Measurements from ENCODE around the gene KRT35.

KRT35 gene

DNA sequence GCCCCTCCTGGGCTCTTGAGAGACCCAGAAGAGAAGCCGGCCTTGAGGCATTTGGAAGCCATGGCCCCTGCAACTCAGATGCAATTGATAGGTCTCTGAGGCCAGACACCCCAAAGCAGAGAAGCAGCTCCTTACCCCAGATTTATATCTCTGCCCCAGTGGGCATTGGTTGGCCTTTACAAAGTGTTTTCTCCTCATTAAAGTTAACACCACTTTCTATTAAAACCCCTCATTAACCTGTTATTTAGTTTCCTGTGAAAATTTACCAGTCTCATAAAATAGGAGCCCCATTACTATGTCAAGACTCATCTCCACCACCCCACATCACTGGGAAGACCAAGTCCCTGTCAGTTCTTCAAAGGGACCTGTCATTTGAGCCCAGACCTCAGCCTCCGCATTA lies at the start of gene KRT35:
KRT35 (minus strand) TSS at position 116 of the 400 bp plus-strand sequence; CDS start at position 62, 54 bp downstream.
- DNase-seq, result no peak

DNA sequence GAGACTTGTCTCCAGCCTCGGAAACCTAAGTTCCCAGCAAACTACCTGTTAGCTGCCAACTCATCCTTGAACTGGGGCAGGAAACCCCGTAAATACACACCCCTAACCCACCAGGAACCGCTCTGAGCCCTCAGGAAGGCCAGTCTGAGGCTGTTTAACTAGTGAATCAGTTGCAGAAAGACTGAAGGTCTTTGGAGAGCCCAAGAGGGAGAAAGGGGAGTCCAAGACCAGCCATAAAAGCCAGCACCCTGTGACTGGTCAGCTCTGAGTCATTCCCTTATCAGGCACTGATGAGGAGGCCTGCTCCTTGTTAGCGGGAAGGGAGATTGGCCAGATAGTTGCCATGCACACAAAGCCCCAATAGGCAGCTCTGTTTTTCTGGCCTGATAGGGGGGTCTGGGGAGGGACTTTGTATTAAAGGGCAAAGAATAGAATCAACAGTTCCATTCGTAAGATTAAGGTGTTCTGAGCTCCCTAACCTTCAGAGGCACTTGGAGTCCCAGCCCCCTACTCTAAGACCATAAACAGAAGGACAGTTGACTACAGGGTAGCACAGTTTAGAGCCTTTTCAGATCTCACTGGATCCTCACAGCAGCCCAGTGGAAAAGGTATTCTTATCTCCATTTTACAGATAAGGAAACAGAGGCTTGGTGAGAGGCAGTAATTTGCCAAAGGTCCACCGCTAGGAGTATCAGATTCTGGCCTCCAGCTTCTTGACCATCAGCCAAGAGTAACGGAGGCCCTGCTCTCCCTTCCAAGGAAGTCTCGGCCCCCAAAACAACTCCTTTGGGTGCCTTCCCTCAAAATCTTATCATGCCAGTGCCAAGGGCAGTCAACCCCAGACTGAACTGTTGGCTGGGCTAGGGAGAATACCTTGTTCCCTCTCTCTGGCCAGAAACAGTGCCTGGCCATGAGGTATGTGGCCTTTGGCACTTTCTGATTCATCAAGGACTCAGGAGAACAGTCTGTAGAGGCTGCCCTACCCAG lies 49.4 kb upstream of the KRT35 start:
- no peak for DNase-seq

DNA sequence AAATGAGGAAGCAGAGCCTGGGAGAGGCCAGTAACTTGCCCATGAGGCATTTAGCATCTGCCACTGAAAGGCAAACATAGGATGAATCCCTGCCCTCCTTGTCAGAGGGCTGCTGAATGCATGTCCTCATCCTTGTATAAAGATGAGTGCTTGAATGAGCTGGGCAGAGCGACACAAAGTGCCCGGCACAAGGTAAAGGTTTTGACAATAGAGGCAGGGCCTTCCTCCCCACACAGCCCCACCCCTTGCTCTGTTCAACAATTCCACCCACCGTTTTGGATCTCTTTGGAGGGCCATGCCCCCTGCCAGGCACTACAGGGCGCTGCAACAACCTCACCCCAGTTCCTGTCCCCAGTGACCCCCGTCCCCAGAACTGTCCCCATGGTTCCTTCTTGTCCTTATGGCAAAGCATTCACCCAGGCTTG lies 48.6 kb upstream of the KRT35 start:
- peak; percentile 73 for DNase-seq

DNA sequence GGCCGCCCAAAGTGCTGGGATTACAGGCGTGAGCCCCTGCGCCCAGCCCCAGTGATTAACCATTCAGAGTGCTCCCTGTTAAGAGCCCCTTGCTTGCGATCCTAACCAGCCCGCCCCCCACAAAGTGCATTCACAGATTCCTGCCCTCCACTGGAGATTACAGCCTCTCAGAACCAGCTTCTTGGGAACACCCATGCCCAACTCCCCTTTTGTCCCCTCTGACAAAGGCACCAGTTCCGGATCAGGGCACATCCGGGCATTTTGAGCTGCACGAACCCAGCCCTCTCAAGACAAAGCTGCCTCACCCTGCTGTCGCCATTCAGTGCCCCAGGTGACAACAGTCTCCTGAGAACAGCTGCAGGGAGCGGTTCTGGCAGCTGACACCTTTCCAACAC lies 48.0 kb upstream of the KRT35 start:
- peak; percentile 83 for DNase-seq

DNA sequence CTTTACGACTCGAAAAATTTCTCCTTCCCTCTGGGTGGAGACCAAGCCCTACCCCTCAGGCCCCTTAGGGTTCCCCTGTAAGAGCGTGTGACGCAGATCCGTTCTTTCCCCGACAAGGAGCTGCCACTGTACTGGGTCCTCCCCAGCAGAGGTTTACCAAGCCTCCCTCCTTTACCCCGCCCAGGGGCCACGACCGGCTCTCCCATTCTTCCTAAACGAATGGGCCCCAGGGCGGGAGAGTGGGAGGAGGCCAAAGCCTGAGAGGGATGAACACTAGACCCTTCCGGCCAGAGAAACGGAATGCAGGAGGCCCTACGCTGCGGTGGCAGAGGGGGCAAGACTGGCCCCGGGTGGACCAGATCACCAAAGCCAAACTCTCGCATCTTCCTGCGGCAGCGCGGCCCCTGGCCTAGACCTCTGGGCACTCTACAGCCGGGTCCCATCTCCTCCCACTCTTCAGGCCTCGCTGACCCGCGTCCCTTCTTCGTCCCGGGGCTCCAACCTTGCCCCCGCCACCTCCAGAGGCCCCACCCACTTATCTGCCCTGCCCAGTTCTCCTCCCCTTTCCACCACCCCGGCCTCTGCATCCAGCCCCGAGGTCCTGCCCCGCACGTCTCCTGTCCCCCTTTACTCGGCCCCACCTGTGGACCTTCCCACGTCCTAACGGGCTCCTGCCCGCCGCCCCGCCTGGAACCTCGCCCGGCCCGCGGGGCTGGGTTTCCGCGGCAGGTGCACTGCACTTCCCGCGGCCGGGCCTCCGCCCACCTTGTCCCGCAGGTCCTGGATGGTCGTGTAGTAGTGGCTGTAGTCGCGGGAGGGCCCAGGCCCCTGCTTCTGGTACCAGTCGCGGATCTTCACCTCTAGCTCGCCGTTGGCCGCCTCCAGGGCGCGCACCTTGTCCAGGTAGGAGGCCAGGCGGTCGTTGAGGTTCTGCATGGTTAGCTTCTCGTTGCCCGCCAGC lies 46.4 kb upstream of the KRT35 start:
- peak; percentile 67 for DNase-seq

DNA sequence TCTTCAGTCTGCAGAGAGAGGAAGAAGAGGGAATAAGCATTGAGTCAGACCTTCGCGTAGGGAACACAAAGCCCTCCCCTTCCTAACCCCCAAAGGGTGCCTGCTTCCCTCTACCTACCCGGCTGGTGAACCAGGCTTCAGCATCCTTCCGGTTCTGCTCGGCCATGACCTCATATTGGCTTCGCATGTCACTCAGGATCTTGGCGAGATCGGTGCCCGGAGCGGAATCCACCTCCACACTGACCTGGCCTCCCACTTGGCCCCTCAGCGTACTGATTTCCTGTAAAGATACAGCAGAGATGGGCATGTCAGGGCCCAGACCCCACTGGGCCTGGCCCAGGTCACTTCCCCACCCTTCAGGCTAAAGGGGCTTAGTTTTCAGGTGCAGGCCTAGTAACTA lies 43.3 kb upstream of the KRT35 start:
- no peak for DNase-seq

DNA sequence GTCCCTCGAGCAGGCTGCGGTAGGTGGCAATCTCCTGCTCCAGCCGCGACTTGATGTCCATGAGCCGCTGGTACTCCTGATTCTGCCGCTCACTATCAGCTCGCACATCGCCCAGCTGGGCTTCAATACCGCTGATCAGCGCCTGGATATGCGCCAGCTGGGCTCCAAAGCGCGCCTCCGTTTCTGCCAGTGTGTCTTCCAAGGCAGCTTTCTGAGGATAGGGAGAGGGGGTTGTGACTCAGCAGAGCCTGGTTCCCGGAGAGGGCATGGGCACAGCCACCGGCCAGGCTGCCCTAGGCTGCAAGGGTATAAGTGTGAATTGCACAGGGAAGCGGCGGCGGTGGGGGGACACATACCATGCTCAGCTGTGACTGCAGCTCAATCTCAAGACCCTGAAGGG lies 42.8 kb upstream of the KRT35 start:
- DNase-seq, result peak; percentile 15

DNA sequence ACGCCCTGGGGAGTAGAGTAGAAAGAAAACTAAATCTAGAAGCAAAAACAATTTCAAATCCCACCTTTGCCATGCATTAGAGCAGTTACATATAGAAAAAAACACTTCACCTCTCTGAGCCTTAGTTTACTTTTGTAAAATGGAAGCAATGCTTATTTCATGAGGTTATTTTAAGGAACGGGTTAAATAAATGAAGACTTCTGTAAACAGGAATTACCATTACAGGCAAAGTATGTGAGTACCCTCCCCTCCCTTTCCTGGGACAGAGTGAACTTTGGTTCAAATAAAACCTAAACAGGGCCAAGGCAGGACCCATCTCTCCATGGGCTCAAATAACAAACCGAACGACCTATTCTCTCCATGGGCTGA lies 42.3 kb upstream of the KRT35 start:
- DNase-seq, result no peak

DNA sequence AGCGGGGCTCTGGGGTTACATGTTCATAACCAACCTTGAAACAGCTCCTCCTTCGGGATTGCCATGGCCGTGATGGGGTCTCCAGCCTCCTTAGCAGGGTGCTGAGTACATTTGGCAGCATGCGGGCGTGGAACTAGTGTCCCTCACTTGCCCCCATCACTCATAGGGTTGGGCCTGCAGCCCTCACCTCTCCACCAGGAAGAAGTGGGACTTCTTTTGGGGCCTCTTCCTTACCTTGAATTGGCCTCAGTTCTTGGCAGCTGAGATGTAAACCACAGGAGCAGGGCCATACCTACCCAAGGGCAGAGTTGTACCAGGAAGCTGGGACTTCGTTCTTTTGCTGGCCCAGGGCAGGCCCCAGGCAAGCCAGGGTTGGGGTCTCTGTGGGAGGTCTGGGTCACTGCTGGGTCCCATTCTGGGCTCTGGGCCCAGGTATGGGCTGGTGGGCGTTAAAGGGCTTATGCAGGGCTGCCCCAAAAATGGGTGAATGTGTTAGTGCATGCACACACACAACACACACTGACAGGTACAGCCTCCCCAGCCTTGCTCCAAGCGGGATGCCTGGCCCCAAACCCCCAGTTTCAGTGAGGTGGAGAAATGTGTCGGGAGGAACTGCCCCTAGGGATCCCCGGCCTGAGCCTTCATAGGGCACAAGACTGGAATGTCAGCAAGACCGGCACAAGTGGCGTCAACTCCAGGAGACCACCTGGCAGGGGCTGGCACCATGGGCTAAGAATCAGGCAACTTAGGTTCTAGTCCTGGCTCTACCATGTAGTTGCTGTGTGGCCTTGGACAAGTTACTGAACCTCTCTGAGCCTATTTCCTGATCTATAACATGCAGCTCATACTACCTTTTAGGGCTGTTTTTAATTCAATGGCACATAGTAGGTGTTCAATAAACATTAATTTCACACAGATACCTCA lies 41.6 kb upstream of the KRT35 start:
- DNase-seq, result peak; percentile 22

DNA sequence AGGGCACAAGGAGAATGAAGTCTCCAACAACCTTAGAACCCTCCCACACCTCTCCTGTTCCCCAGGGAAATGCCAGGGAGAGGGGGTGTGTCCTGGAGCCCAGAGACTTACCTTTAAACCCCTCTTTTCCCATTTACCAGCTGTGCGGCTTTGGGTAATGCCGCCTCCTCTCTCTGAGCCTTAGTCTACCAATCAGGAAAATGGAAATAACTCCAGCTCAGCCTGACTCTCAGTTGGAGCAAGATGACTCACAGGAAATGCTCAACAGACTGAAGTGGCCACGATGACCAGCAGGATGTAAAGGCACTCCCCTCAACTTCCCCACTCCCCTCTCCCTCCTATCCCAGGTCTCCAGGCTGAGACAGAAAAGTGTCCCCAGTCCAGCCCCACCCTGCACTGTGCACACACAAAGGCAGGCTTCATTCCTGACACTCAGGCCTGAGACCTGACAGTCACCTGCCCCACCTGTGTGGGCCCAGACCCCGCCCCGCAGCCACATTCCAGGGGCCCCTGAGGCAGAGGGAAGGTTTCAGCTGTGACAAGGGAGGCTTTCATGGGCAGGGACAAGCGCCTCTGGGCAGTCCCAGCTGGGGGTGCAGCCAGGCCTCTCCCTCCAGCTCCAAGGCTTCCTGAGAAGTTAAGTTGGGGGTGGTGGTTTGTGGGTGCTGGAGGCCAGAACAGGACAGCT lies 40.8 kb upstream of the KRT35 start:
- DNase-seq, result no peak

DNA sequence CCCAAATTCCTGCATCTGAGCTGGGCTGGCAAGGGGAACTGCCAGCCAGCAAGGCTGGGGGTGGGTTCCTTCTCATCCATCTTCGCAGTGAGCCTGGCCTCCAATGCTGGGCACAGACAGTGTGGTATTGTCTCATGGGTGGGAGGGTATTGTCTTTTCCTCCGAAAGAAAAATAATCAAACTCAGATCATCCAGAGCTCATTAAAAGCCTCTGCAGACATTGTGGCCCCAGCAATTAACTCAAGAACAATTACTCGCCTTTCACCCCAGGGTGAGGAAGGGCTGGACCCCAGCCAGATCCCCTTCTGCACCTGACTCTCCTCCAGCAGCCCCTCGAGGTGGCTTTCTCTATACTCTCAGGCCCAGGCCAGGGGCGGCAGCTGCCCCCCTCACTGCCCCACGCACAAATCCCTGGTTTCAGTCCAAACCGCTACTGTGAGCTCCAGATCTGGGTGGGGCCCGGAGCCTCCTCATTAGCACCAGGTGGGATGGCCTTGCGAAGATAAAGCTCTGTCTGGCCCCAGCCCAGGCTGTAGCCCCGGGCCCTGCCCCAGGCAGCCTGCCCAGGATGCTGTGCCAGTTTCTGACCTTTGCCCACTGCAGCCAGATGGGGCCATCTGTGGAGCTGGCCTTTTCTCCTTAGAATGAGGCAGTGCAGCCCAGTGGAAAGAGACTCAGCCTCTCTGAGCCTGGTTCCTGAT lies 40.0 kb upstream of the KRT35 start:
- peak; percentile 97 for DNase-seq

DNA sequence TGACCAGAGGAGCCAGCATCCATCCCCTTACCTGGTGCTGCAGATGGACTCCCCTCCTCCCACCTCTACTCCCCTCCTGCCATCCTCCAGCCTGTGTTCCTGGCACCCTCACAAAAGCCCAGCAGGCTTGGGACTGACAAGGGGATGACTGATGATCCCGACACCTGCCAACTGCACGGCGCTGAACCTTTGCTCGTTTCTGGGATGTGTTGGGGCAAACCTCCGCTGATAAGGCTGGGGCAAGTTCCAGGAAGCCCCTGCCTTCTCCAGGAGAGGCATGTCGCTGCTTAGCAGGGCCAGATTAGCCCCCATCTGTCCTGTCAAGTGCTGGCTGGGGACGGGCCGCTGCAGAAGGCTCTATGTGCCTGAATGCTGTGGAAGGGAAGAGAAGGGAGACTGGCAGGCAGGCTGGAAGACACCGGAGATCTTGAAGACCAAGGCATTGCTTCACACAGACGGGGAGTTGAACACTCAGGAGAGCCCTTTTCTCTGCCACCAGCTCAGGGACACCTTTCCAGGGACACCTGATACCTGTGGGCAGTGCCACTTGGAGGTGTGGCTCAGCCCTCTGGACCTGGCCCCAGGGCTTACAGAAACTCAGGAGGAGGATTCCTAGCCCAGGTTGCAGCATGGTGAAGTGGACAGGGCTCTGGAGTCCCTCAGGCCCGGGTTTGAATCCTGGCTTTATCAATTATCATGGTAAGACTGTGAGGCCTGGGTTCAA lies 38.7 kb upstream of the KRT35 start:
- peak; percentile 98 for DNase-seq

DNA sequence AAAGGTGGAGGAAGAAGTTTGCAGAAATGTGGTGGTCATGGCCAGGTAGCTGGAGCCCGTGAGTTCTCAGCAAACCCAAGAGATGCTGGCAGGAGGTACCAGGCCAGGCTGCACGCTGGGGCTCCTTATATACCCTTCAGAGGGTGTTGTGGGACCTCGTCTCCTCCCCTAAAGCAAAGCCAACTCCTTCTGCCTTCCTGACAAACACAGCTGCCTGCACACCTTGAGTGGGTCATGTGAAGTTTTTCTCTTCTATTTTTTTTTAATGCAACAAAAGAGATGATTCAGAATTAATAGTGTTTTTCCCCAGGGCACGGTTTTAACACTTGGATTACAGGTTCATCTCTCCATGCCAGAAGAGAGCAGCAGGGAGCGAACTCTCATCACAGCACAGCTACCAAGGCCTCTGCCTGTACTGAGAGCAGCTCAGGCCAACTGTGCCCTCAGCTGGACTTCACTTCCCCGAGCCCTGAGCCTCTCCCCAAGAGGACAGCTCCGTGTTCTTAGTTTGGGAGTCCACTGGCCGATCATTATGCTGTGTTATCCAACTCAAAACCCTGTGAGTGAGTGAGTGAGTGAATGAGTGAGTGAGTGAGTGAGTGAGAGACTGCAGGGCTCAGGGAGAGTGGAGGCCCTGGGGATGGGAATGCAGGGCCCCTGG lies 38.0 kb upstream of the KRT35 start, which contains the start of gene KRT15:
KRT15 (minus strand) TSS at position 102 of the 661 bp plus-strand sequence; CDS start at position 39, 63 bp downstream.
- DNase-seq, result peak; percentile 97

DNA sequence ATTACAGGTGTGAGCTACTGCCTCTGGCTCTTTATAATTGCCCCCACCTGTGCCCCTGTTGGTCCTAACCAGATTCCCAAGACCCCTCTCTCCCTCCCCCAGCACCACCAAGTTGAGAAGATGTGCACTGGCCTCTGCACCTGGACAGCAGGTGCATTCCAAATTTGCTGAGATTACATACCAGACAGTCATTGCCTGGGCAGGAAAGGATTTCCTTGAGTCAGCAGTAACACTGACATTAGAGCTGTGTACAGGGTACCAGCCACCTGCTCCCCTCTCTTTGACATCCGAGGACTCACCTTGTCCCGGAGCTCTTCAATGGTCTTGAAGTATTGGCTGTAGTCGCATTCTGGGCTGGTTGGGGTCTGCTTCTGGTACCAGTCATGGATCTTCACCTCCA lies 37.1 kb upstream of the KRT35 start:
- peak; percentile 53 for DNase-seq

DNA sequence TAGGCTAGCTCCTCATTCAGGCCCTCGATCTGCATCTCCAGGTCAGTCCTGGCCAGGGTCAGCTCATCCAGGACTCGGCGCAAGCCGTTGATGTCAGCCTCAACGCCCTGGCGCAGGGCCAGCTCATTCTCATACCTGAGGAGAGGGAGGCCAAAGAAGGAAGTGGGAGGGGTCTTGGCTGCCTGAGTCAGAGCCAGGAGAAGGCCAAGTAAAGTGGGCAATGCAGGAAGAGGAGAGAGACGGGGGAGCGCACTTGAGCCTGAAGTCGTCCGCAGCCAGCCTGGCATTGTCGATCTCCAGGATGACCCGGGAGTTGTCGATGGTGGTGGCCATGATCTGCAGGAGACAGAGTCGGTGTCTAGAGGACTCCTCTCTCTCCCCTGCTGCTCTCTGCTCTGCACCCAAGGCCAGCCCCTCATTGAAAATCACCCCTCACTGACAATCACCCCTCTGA lies 35.9 kb upstream of the KRT35 start:
- DNase-seq, result peak; percentile 14

DNA sequence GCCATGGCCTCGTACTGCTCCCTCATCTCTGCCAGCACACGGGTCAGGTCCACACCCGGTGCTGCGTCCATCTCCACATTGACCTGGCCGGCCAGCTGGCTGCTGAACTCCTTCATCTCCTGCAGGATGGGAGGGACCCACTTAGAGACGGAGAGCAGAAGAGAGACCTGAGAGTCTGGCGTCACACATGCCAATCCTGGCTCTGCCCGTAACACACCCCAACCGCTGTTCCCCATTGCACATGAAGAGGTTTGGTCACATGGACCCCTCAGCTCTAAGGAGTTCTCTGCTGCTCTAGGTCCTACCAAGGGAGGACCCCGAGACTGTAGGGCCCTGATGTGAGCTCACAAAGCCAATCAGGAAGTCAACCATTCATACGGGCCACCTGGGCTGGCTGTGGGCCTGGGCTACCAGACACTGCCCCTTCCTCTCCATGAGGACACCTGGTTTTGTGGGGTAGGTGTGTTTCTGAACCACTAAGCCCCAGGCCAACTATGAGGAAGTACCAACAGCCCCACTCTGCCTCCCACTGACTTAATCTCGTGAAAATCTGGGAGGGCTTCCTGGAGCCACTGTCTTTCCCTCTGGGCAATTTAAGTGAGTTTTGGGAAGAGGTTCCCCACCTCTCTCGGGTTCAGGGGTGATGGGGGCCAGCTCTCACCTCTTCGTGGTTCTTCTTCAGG lies 35.3 kb upstream of the KRT35 start:
- no peak for DNase-seq

DNA sequence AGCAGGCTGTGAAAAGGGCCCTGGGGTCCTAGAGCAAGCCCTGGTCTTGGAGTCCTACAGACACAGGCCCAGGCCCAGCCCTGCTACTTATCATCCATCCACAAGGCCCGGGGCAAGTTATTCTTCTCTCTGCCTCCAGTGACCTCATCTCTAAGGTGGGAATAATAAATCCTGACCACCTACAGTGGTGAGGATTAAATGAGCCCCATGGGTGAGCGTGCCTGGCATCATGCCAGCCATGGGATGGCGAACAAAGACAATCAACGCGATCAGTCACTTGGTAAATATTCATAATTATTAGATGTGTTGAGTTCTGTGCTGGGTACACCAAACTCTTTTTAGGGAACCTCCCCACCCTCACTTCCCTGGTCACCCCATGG lies 32.2 kb upstream of the KRT35 start:
- DNase-seq, result peak; percentile 97

DNA sequence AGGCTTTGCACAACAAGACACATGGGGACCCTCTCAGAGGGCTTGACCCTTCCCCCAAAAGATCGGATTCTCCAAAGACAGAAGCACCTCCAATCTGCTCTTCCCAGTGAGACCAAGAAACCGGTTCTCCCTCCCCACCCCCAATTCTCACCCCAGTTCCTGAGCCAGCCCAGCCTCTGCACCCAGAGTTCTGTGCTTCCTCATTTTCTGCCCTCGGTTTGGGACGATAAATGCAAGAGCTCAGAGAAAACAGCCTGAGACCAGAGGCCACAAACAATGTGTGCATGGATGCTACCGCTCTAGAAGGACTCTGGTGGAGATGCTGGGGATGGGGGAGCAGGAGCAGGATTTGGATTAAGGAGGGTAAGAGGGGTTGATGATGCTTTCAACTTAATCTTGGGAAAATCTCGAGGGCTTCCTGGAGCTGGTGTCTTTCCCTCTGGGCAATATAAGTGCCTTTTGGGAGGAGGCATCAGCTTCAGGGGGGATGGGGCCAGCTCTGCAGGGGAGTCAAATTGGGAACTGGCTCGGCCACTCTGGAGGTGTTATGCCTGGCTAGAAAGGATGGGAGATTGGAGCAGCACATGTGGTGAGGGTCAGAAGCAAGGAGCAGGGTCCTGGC lies 31.7 kb upstream of the KRT35 start:
- DNase-seq, result no peak

DNA sequence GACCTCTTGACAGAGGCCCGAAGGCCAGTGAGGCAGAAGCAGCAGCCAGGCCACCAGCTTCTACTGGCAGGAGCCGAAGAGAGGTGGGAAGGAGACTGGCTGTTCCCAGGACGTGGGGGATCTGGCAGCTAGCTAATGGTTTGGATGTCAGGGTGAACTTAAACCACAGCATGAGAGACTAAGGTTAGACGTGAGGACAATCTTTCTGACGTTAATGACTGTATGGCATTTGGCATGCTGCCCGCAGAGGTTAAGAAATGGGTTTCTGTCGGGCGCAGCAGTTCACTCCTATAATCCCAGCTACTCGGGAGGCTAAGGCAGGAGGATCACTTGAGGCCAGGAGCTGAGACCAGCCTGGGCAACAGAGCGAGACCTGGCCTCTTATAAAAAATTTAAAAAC lies 30.8 kb upstream of the KRT35 start:
- peak; percentile 65 for DNase-seq

Measured in NCI-H69 (cell line).